HCT116 (cell line): Measurements from ENCODE around the gene ASCL5. TPM values are rescaled to one million over a fixed set of nuclear protein-coding genes. Genes with fewer than 3 reads are reported as not detected.

ENCODE experiments used
- ATAC-seq: fragments of 200-7000 bp; cut with Tn5 transposase; 2 replicates; pipeline ENCODE4 v1.9.1; 2020; ENCODE audit warnings: mild to moderate bottlenecking, moderate library complexity
- BruUV-seq: library from RNA; stranded (reverse); fragments of 400-500 nt; replicated peaks from 2 replicates; lab custom pipeline; 2021; lab: Mats Ljungman, UMichigan
- CTCF ChIA-PET: fragments of 300-600 bp; sonication (Branson Sonifier 250); formaldehyde crosslinking; loops from one replicate; lab custom pipeline; 2021; ENCODE audit warnings: antibody characterized with exemption; lab: Charles Lee
- POLR2A ChIA-PET: fragments of 300-600, 350-600 bp; sonication (Branson Sonifier 250); formaldehyde crosslinking; loops from one replicate; lab custom pipeline; 2021; ENCODE audit warnings: antibody characterized with exemption; lab: Charles Lee
- RAD21 ChIA-PET, 2 experiments: fragments of 300-600 bp; sonication (Branson Sonifier 250); formaldehyde crosslinking; loops; one replicate each; lab custom pipeline; 2023; ENCODE audit warnings: low total read pairs in 2 of 2; ENCODE audit not compliant: uncharacterized antibody in 2 of 2, unreplicated experiment in 2 of 2, low non-redundant PET in 1 of 2; lab: Charles Lee
- DNase-seq: peaks from one replicate; pipeline ENCODE4 v3.0.0-alpha.2; 2010; ENCODE audit warnings: low read depth, low spot score
- H2AFZ ChIP-seq: fragments of 200-600 bp; shearing (Covaris generic), sonication (generic); 2 replicates; pipeline ENCODE4 v1.6.1; 2017; ENCODE audit warnings: low read depth, mixed run types, mixed read lengths, antibody characterized with exemption, low read length; ENCODE audit not compliant: poor library complexity, severe bottlenecking
- H3K27ac ChIP-seq: 2 replicates; pipeline ENCODE4 v1.5.1; 2012; ENCODE audit warnings: low read depth, low read length
- H3K27me3 ChIP-seq: fragments of 200-600 bp; sonication (generic); 2 replicates; pipeline ENCODE4 v1.6.1; 2016; ENCODE audit warnings: mixed run types, low read length, mixed read lengths; ENCODE audit not compliant: insufficient read depth
- H3K36me3 ChIP-seq, 2 experiments: fragments of 200-500 bp in 1 of 2; fragments of 200-600 bp in 1 of 2; sonication (Bioruptor generic) in 1 of 2; sonication (generic) in 1 of 2; 2 replicates each; pipeline versions ENCODE4 v1.5.1 to v1.6.1; 2014 to 2016; ENCODE audit warnings: low read length in 2 of 2, inconsistent platforms in 1 of 2, mixed read lengths in 1 of 2, mixed run types in 1 of 2; ENCODE audit not compliant: insufficient read depth in 2 of 2, control insufficient read depth in 1 of 2
- H3K4me1 ChIP-seq, 2 experiments: fragments of 200-600 bp in 1 of 2; sonication (generic) in 1 of 2; 2 replicates each; pipeline versions ENCODE4 v1.5.1 to v1.6.1; 2012 to 2017; ENCODE audit warnings: low read length in 2 of 2, inconsistent platforms in 1 of 2, mild to moderate bottlenecking in 1 of 2, mixed read lengths in 1 of 2, mixed run types in 1 of 2, moderate library complexity in 1 of 2; ENCODE audit not compliant: insufficient read depth in 2 of 2, control insufficient read depth in 1 of 2
- H3K4me2 ChIP-seq: fragments of 200-600 bp; sonication (generic); 2 replicates; pipeline ENCODE4 v1.6.1; 2017; ENCODE audit warnings: mixed run types, low read length, mixed read lengths
- H3K4me3 ChIP-seq, 2 experiments: fragments of 200-600 bp in 1 of 2; sonication (generic) in 1 of 2; replicated peaks in 1 of 2; 2 replicates each; pipeline ENCODE4 v1.5.1; 2011 to 2016; ENCODE audit warnings: low read length in 2 of 2, control low read depth in 1 of 2, low read depth in 1 of 2, mild to moderate bottlenecking in 1 of 2, mixed read lengths in 1 of 2, mixed run types in 1 of 2
- H3K79me2 ChIP-seq: fragments of 200-600 bp; sonication (generic); 2 replicates; pipeline ENCODE4 v1.6.1; 2017; ENCODE audit warnings: mild to moderate bottlenecking, mixed run types, low read length, moderate library complexity, mixed read lengths; ENCODE audit not compliant: insufficient read depth
- H3K9ac ChIP-seq: fragments of 200-600 bp; sonication (generic); 2 replicates; pipeline ENCODE4 v1.6.1; 2016; ENCODE audit warnings: low read length, mixed read lengths
- H3K9me2 ChIP-seq: fragments of 200-600 bp; sonication (generic), shearing (Covaris generic); 2 replicates; pipeline ENCODE4 v1.6.1; 2017; ENCODE audit warnings: mixed run types, mild to moderate bottlenecking, moderate library complexity; ENCODE audit not compliant: insufficient read depth
- H3K9me3 ChIP-seq, 2 experiments: fragments of 200-500 bp in 1 of 2; fragments of 200-600 bp in 1 of 2; sonication (Bioruptor generic) in 1 of 2; sonication (generic) in 1 of 2; 2 replicates each; pipeline ENCODE4 v1.6.1; 2014 to 2017; ENCODE audit warnings: low read length in 2 of 2, mixed read lengths in 2 of 2, inconsistent platforms in 1 of 2, low read depth in 1 of 2, mild to moderate bottlenecking in 1 of 2, mixed run types in 1 of 2, moderate library complexity in 1 of 2; ENCODE audit not compliant: control insufficient read depth in 1 of 2, insufficient read depth in 1 of 2
- H4K20me1 ChIP-seq: fragments of 200-600 bp; sonication (generic), shearing (Covaris generic); 2 replicates; pipeline ENCODE4 v1.6.1; 2017; ENCODE audit warnings: mixed run types, mild to moderate bottlenecking, moderate library complexity; ENCODE audit not compliant: insufficient read depth
- ATF3 ChIP-seq: IDR thresholded peaks from 2 replicates; pipeline ENCODE4 v1.6.1; 2012
- CBX3 ChIP-seq: IDR thresholded peaks from 2 replicates; pipeline ENCODE4 v1.6.1; 2012; ENCODE audit warnings: low read depth
- CEBPB ChIP-seq: IDR thresholded peaks from 2 replicates; pipeline ENCODE4 v1.6.1; 2012; ENCODE audit warnings: low read depth
- EGR1 ChIP-seq: IDR thresholded peaks from 2 replicates; pipeline ENCODE4 v1.6.1; 2012; ENCODE audit warnings: low read depth
- ELF1 ChIP-seq: IDR thresholded peaks from 2 replicates; pipeline ENCODE4 v1.6.1; 2012; ENCODE audit warnings: low read depth, borderline replicate concordance
- EZH2 ChIP-seq: fragments of 200-600 bp; sonication (generic); IDR thresholded peaks from 2 replicates; pipeline ENCODE4 v1.6.1; 2017; ENCODE audit warnings: antibody characterized with exemption, mixed run types
- FOSL1 ChIP-seq: IDR thresholded peaks from 2 replicates; pipeline ENCODE4 v1.6.1; 2012; ENCODE audit warnings: low read depth
- JUND ChIP-seq: IDR thresholded peaks from 2 replicates; pipeline ENCODE4 v1.6.1; 2012
- MAX ChIP-seq: IDR thresholded peaks from 2 replicates; pipeline ENCODE4 v1.6.1; 2012
- POLR2A ChIP-seq: IDR thresholded peaks from 2 replicates; pipeline ENCODE4 v1.7.0; 2011; ENCODE audit warnings: borderline replicate concordance; ENCODE audit not compliant: insufficient read depth, insufficient read length; ENCODE audit errors: extremely low read depth
- POLR2AphosphoS5 ChIP-seq: IDR thresholded peaks from 2 replicates; pipeline ENCODE4 v1.6.1; 2011; ENCODE audit warnings: mild to moderate bottlenecking, low read depth, low read length, moderate library complexity
- SIN3A ChIP-seq: IDR thresholded peaks from 2 replicates; pipeline ENCODE4 v1.6.1; 2012; ENCODE audit warnings: low read depth
- SP1 ChIP-seq: IDR thresholded peaks from 2 replicates; pipeline ENCODE4 v1.6.1; 2012; ENCODE audit warnings: low read depth
- SRF ChIP-seq: IDR thresholded peaks from 2 replicates; pipeline ENCODE4 v1.6.1; 2012; ENCODE audit warnings: low read depth
- ZFX ChIP-seq: fragments of 450-650 bp; IDR thresholded peaks from 2 replicates; pipeline ENCODE4 v1.6.1; 2017
- ZNF274 ChIP-seq: fragments of 200-500 bp; sonication (Bioruptor generic); IDR thresholded peaks from 2 replicates; pipeline ENCODE4 v1.6.1; 2014; ENCODE audit warnings: mild to moderate bottlenecking, low read depth, low read length, inconsistent platforms
- intact Hi-C: fragments of 100-400 bp; cut with micrococcal nuclease; formaldehyde crosslinking; loops from 2 replicates; pipeline ENCODE4 v1.10.0; 2022
- total RNA-seq: library from RNA; stranded (reverse); gene quantifications from one replicate; pipeline ENCODE4 v1.2.1, GENCODE V29; 2021; ENCODE audit not compliant: unreplicated experiment

ASCL5 gene
- total RNA-seq, 1 experiment from 2014 or later, result 0.15 TPM

GRCh38 chr1:201103666-201104065 lies 23.3 kb downstream of the ASCL5 start:
- RAD21 ChIA-PET, result no interaction called here
- H3K36me3 ChIP-seq, result no peaks in the 10 kb centered on the region
- H2AFZ ChIP-seq, result no peak overlapping the region
- H3K9ac ChIP-seq, result no peak overlapping the region
- H3K27ac ChIP-seq, result no peak overlapping the region
- no peaks in the 10 kb centered on the region for H3K79me2 ChIP-seq
- ATAC-seq, result no peak
- no TSS peak for BruUV-seq
- no peaks in the 10 kb centered on the region for H3K9me2 ChIP-seq
- H3K4me3 ChIP-seq, result no peak overlapping the region
- H3K4me2 ChIP-seq, result no peak overlapping the region
- no peaks in the 10 kb centered on the region for H3K4me1 ChIP-seq
- TF ChIP-seq JUND, result no peak
- TF ChIP-seq CBX3, result no peak
- no peak for TF ChIP-seq FOSL1
- TF ChIP-seq, all 23 proteins: peak for 0
- ChIA-PET POLR2A (no interaction called here), CTCF (interaction anchor here (1.6 to 1.8 kb wide), 2 partner anchors 18 to 126 kb away, joined by 3 to 4 read pairs; no protein-coding TSS in a partner anchor)
- Histone ChIP-seq H4K20me1 (no peaks in the 10 kb centered on the region), H3K9me3 (no peaks in the 10 kb centered on the region), H3K27me3 (no peaks in the 10 kb centered on the region)
- no peak for DNase-seq
- intact Hi-C loops, result no loop called here

GRCh38 chr1:201100169-201100930 lies 26.6 kb downstream of the ASCL5 start:
- H3K4me3 ChIP-seq, result no peak overlapping the region
- H3K4me2 ChIP-seq, result no peak overlapping the region
- CTCF ChIA-PET, result interaction anchor here (1.8 kb wide), 1 partner anchor 14 kb away, joined by 4 read pairs; no protein-coding TSS in a partner anchor
- POLR2A ChIA-PET, result no interaction called here
- ATAC-seq, result no peak
- BruUV-seq, result no TSS peak
- H3K9me2 ChIP-seq, result no peaks in the 10 kb centered on the region
- H4K20me1 ChIP-seq, result no peaks in the 10 kb centered on the region
- no peak for DNase-seq
- H2AFZ ChIP-seq, result no peak overlapping the region
- H3K27me3 ChIP-seq, result no peaks in the 10 kb centered on the region
- no peaks in the 10 kb centered on the region for H3K36me3 ChIP-seq
- H3K9ac ChIP-seq, result no peak overlapping the region
- RAD21 ChIA-PET, result no interaction called here
- no peaks in the 10 kb centered on the region for H3K9me3 ChIP-seq
- TF ChIP-seq ATF3, result no peak
- TF ChIP-seq POLR2A, result no peak
- TF ChIP-seq POLR2AphosphoS5, result no peak
- no peak for TF ChIP-seq JUND
- no peak for TF ChIP-seq CEBPB
- TF ChIP-seq CBX3, result no peak
- no peak for TF ChIP-seq SIN3A
- TF ChIP-seq EZH2, result no peak
- TF ChIP-seq ELF1, result no peak
- no peak for TF ChIP-seq FOSL1
- no peak for TF ChIP-seq SP1
- no peak for TF ChIP-seq ZFX
- TF ChIP-seq EGR1, result no peak
- TF ChIP-seq MAX, result no peak
- TF ChIP-seq ZNF274, result no peak
- TF ChIP-seq SRF, result no peak
- H3K79me2 ChIP-seq, result no peaks in the 10 kb centered on the region
- H3K27ac ChIP-seq, result no peak overlapping the region
- intact Hi-C loops, result no loop called here
- H3K4me1 ChIP-seq, result no peaks in the 10 kb centered on the region
